Spleen (tissue), 3 donors: ENCODE measurements around the gene MARK2.
A peak's percentile ranks its signal among the peaks of the same experiment; 100 is the strongest.

Source experiments
- POLR2A ChIP-seq, 3 donors: fragments of 450-650 bp; IDR thresholded peaks; one replicate each; pipeline ENCODE4 v1.5.1; 2017; ENCODE audit warnings: antibody characterized with exemption in 3 of 3, mild to moderate bottlenecking in 1 of 3
- POLR2AphosphoS5 ChIP-seq, 3 donors: sonication (generic); formaldehyde crosslinking; IDR thresholded peaks; one replicate each; pipeline ENCODE4 v1.5.1; 2017; ENCODE audit warnings: antibody characterized with exemption in 3 of 3

GRCh38 chr11:63839508-63840355 is 822 bp downstream of the MARK2 start:
- TF ChIP-seq POLR2AphosphoS5 (IDR thresholded peaks at IDR 0.05) (peak; percentile 8 to 46 (median 39)), POLR2A (IDR thresholded peaks at IDR 0.05) (no peak)
